ENCODE measurements around the gene AKR1D1. TPM values are rescaled to one million over a fixed set of nuclear protein-coding genes. Genes with fewer than 3 reads are reported as not detected.

AKR1D1 gene
- total RNA-seq, 1 donor from 2014 or later: not detected

- Mint-ChIP-seq H3K4me1 (ENCODE audit: low read depth) (peaks cover 26% of the 10 kb centered on the region), H3K4me3 (ENCODE audit: unreplicated experiment) (no peak overlapping the region), H3K27me3 (ENCODE audit: low read depth) (no peaks in the 10 kb centered on the region), H3K27ac (ENCODE audit: unreplicated experiment) (no peak overlapping the region), H3K9me3 (ENCODE audit: low read depth) (no peaks in the 10 kb centered on the region), H3K36me3 (ENCODE audit: low read depth) (no peaks in the 10 kb centered on the region)
- TF ChIP-seq CTCF (IDR thresholded peaks at IDR 0.05): no peak
- DNase-seq (ENCODE audit: low spot score): no peak
Measured at GRCh38 chr7:138120140-138120827, 44.0 kb downstream of the AKR1D1 start.

- H3K27ac Mint-ChIP-seq (ENCODE audit: unreplicated experiment): no peak overlapping the region
- no peaks in the 10 kb centered on the region for H3K27me3 Mint-ChIP-seq (ENCODE audit: low read depth)
- H3K9me3 Mint-ChIP-seq (ENCODE audit: low read depth): no peaks in the 10 kb centered on the region
- no peaks in the 10 kb centered on the region for H3K36me3 Mint-ChIP-seq (ENCODE audit: low read depth)
- peaks cover 22% of the 10 kb centered on the region for H3K4me1 Mint-ChIP-seq (ENCODE audit: low read depth)
- no peak for TF ChIP-seq CTCF (IDR thresholded peaks at IDR 0.05)
- no peak overlapping the region for H3K4me3 Mint-ChIP-seq (ENCODE audit: unreplicated experiment)
- DNase-seq (ENCODE audit: low spot score): no peak
Measured at GRCh38 chr7:138122162-138122561, 45.9 kb downstream of the AKR1D1 start.

GRCh38 chr7:138125119-138125518 is 48.9 kb downstream of the AKR1D1 start:
- H3K36me3 Mint-ChIP-seq (ENCODE audit: low read depth): no peaks in the 10 kb centered on the region
- TF ChIP-seq CTCF (IDR thresholded peaks at IDR 0.05): no peak
- H3K4me1 Mint-ChIP-seq (ENCODE audit: low read depth): peaks cover 22% of the 10 kb centered on the region
- no peaks in the 10 kb centered on the region for H3K27me3 Mint-ChIP-seq (ENCODE audit: low read depth)
- no peak overlapping the region for H3K4me3 Mint-ChIP-seq (ENCODE audit: unreplicated experiment)
- DNase-seq (ENCODE audit: low spot score): no peak
- H3K27ac Mint-ChIP-seq (ENCODE audit: unreplicated experiment): peak overlapping the region; percentile 74
- peaks cover 5% of the 10 kb centered on the region for H3K9me3 Mint-ChIP-seq (ENCODE audit: low read depth)

GRCh38 chr7:138125598-138126111 is 49.4 kb downstream of the AKR1D1 start:
- DNase-seq (ENCODE audit: low spot score): no peak
- Mint-ChIP-seq H3K9me3 (ENCODE audit: low read depth) (peaks cover 8% of the 10 kb centered on the region), H3K4me1 (ENCODE audit: low read depth) (peaks cover 22% of the 10 kb centered on the region), H3K27ac (ENCODE audit: unreplicated experiment) (peak overlapping the region; percentile 74), H3K36me3 (ENCODE audit: low read depth) (no peaks in the 10 kb centered on the region), H3K4me3 (ENCODE audit: unreplicated experiment) (no peak overlapping the region), H3K27me3 (ENCODE audit: low read depth) (no peaks in the 10 kb centered on the region)
- TF ChIP-seq CTCF (IDR thresholded peaks at IDR 0.05): no peak

GRCh38 chr7:138126928-138127327 is 50.7 kb downstream of the AKR1D1 start:
- no peaks in the 10 kb centered on the region for H3K36me3 Mint-ChIP-seq (ENCODE audit: low read depth)
- H3K4me3 Mint-ChIP-seq (ENCODE audit: unreplicated experiment): no peak overlapping the region
- peaks cover 8% of the 10 kb centered on the region for H3K9me3 Mint-ChIP-seq (ENCODE audit: low read depth)
- TF ChIP-seq CTCF (IDR thresholded peaks at IDR 0.05): no peak
- no peak overlapping the region for H3K27ac Mint-ChIP-seq (ENCODE audit: unreplicated experiment)
- peaks cover 22% of the 10 kb centered on the region for H3K4me1 Mint-ChIP-seq (ENCODE audit: low read depth)
- DNase-seq (ENCODE audit: low spot score): no peak
- H3K27me3 Mint-ChIP-seq (ENCODE audit: low read depth): no peaks in the 10 kb centered on the region

Measured in chondrocyte (in vitro differentiated cells).